ENCODE data around the gene MIPOL1. TPM values are rescaled to one million over a fixed set of nuclear protein-coding genes. Genes with fewer than 3 reads are reported as not detected.

The MIPOL1 gene
- total and polyA plus RNA-seq, 7 experiments from 2014 or later = 0.12 to 0.69 (median 0.27) TPM; not detected in 4

DNA sequence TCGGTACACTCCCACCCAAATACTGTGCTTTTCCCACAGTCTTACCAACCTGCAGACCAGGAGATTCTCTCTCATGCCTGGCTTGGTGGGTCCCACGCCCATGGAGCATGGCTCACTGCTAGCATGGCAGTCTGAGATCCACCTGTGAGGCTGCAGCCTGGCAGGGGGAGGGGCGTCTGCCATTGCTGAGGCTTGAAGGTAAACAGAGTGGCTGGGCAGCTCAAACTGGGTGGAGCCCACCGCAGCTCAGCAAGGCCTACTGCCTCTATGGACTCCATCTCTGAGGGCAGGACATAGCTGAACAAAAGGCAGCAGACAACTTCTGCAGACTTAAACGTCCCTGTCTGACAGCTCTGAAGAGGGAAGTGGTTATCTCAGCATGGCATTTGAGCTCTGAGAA lies 304.1 kb downstream of the MIPOL1 start:
- DNase-seq (no peak), ATAC-seq (no peak)
- H3K36me3 ChIP-seq (ENCODE audit: control insufficient read depth in 2 of 3, insufficient read depth in 3 of 3, low read length in 3 of 3) = no peaks in the 10 kb centered on the region
- intact Hi-C loops (cut with micrococcal nuclease) = no loop called here
- H3K4me1 ChIP-seq (ENCODE audit: control insufficient read depth in 2 of 2, insufficient read depth in 2 of 2, low read length in 2 of 2) = no peaks in the 10 kb centered on the region
- Mint-ChIP-seq H3K4me3 (no peak overlapping the region), H3K4me1 (no peaks in the 10 kb centered on the region), H3K9me3 (peaks cover 0 to 10% (median 4%) of the 10 kb centered on the region in 11 donors), H3K27me3 (no peaks in the 10 kb centered on the region), H3K27ac (no peak overlapping the region), H3K36me3 (peaks cover 0 to 3% (median 0%) of the 10 kb centered on the region in 5 donors)
- H3K4me3 ChIP-seq (ENCODE audit: low read length) = no peak overlapping the region
- ChIA-PET CTCF (no interaction called here), POLR2A (no interaction called here)
- H3K27me3 ChIP-seq (ENCODE audit: control insufficient read depth in 2 of 2, insufficient read depth in 2 of 2, low read length in 2 of 2) = no peaks in the 10 kb centered on the region
- H3K27ac ChIP-seq (ENCODE audit: low read depth, low read length) = no peak overlapping the region
- no peaks in the 10 kb centered on the region for H3K9me3 ChIP-seq (ENCODE audit: control insufficient read depth in 2 of 3, low read length in 3 of 3)

GRCh38 chr14:37508503-37508902 lies 310.8 kb downstream of the MIPOL1 start:
- CTCF ChIA-PET = no interaction called here
- Mint-ChIP-seq H3K4me3 (no peak overlapping the region), H3K36me3 (no peaks in the 10 kb centered on the region), H3K9me3 (peaks cover 0 to 9% (median 3%) of the 10 kb centered on the region in 11 donors), H3K4me1 (no peaks in the 10 kb centered on the region), H3K27ac (no peak overlapping the region), H3K27me3 (no peaks in the 10 kb centered on the region)
- Histone ChIP-seq H3K36me3 (ENCODE audit: control insufficient read depth in 2 of 3, insufficient read depth in 3 of 3, low read length in 3 of 3) (no peaks in the 10 kb centered on the region), H3K9me3 (ENCODE audit: control insufficient read depth in 2 of 3, low read length in 3 of 3) (no peaks in the 10 kb centered on the region), H3K27me3 (ENCODE audit: control insufficient read depth in 2 of 2, insufficient read depth in 2 of 2, low read length in 2 of 2) (no peaks in the 10 kb centered on the region), H3K27ac (ENCODE audit: low read depth, low read length) (no peak overlapping the region), H3K4me1 (ENCODE audit: control insufficient read depth in 2 of 2, insufficient read depth in 2 of 2, low read length in 2 of 2) (no peaks in the 10 kb centered on the region), H3K4me3 (ENCODE audit: low read length) (no peak overlapping the region)
- ATAC-seq (no peak), DNase-seq (no peak)
- intact Hi-C loops (cut with micrococcal nuclease) = no loop called here
- POLR2A ChIA-PET = no interaction called here

GRCh38 chr14:37512173-37512572 lies 314.4 kb downstream of the MIPOL1 start:
- H3K4me1 ChIP-seq (ENCODE audit: control insufficient read depth in 2 of 2, insufficient read depth in 2 of 2, low read length in 2 of 2) = no peaks in the 10 kb centered on the region

GRCh38 chr14:37515771-37516170 lies 318.0 kb downstream of the MIPOL1 start:
- no peaks in the 10 kb centered on the region for H3K36me3 ChIP-seq (ENCODE audit: control insufficient read depth in 2 of 3, insufficient read depth in 3 of 3, low read length in 3 of 3)
- H3K36me3 Mint-ChIP-seq = no peaks in the 10 kb centered on the region
- DNase-seq (no peak), ATAC-seq (no peak)
- H3K4me3 ChIP-seq (ENCODE audit: low read length) = no peak overlapping the region
- no peaks in the 10 kb centered on the region for H3K27me3 ChIP-seq (ENCODE audit: control insufficient read depth in 2 of 2, insufficient read depth in 2 of 2, low read length in 2 of 2)
- H3K27ac ChIP-seq (ENCODE audit: low read depth, low read length) = no peak overlapping the region
- H3K9me3 ChIP-seq (ENCODE audit: control insufficient read depth in 2 of 3, low read length in 3 of 3) = no peaks in the 10 kb centered on the region
- H3K9me3 Mint-ChIP-seq = peaks cover 0 to 5% (median 0%) of the 10 kb centered on the region in 11 donors
- intact Hi-C loops (cut with micrococcal nuclease) = no loop called here
- no peaks in the 10 kb centered on the region for H3K4me1 ChIP-seq (ENCODE audit: control insufficient read depth in 2 of 2, insufficient read depth in 2 of 2, low read length in 2 of 2)
- ChIA-PET CTCF (no interaction called here), POLR2A (no interaction called here)
- no peak overlapping the region for H3K27ac Mint-ChIP-seq
- no peaks in the 10 kb centered on the region for H3K4me1 Mint-ChIP-seq
- H3K27me3 Mint-ChIP-seq = no peaks in the 10 kb centered on the region
- H3K4me3 Mint-ChIP-seq = no peak overlapping the region

More at GRCh38 chr14:37512173-37512572, 314.4 kb downstream of the MIPOL1 start:
- Mint-ChIP-seq H3K4me1 (no peaks in the 10 kb centered on the region), H3K9me3 (peaks cover 0 to 12% (median 0%) of the 10 kb centered on the region in 11 donors), H3K4me3 (no peak overlapping the region), H3K27me3 (no peaks in the 10 kb centered on the region), H3K36me3 (no peaks in the 10 kb centered on the region), H3K27ac (no peak overlapping the region)
- CTCF ChIA-PET = no interaction called here
- no peaks in the 10 kb centered on the region for H3K27me3 ChIP-seq (ENCODE audit: control insufficient read depth in 2 of 2, insufficient read depth in 2 of 2, low read length in 2 of 2)
- no peak for DNase-seq
- H3K36me3 ChIP-seq (ENCODE audit: control insufficient read depth in 2 of 3, insufficient read depth in 3 of 3, low read length in 3 of 3) = no peaks in the 10 kb centered on the region
- no peaks in the 10 kb centered on the region for H3K9me3 ChIP-seq (ENCODE audit: control insufficient read depth in 2 of 3, low read length in 3 of 3)
- intact Hi-C loops (cut with micrococcal nuclease) = no loop called here
- H3K27ac ChIP-seq (ENCODE audit: low read depth, low read length) = no peak overlapping the region
- ATAC-seq = no peak
- POLR2A ChIA-PET = interaction anchor here (0.6 kb wide), 1 partner anchor 176 kb away, joined by 4 read pairs; no protein-coding TSS in a partner anchor
- no peak overlapping the region for H3K4me3 ChIP-seq (ENCODE audit: low read length)

- H3K36me3 ChIP-seq (ENCODE audit: control insufficient read depth in 2 of 3, insufficient read depth in 3 of 3, low read length in 3 of 3) = no peaks in the 10 kb centered on the region
- ATAC-seq (no peak), DNase-seq (no peak)
- ChIA-PET CTCF (no interaction called here), POLR2A (interaction anchor here (0.7 kb wide), 1 partner anchor 111 kb away, joined by 3 read pairs; no protein-coding TSS in a partner anchor)
- Mint-ChIP-seq H3K4me1 (no peaks in the 10 kb centered on the region), H3K4me3 (no peak overlapping the region), H3K36me3 (no peaks in the 10 kb centered on the region), H3K27ac (no peak overlapping the region), H3K27me3 (no peaks in the 10 kb centered on the region), H3K9me3 (peaks cover 0 to 11% (median 2%) of the 10 kb centered on the region in 11 donors)
- no peaks in the 10 kb centered on the region for H3K4me1 ChIP-seq (ENCODE audit: control insufficient read depth in 2 of 2, insufficient read depth in 2 of 2, low read length in 2 of 2)
- intact Hi-C loops (cut with micrococcal nuclease) = no loop called here
- H3K27me3 ChIP-seq (ENCODE audit: control insufficient read depth in 2 of 2, insufficient read depth in 2 of 2, low read length in 2 of 2) = no peaks in the 10 kb centered on the region
- H3K4me3 ChIP-seq (ENCODE audit: low read length) = no peak overlapping the region
- H3K9me3 ChIP-seq (ENCODE audit: control insufficient read depth in 2 of 3, low read length in 3 of 3) = no peaks in the 10 kb centered on the region
- H3K27ac ChIP-seq (ENCODE audit: low read depth, low read length) = no peak overlapping the region
Measured at GRCh38 chr14:37526994-37527393, 329.3 kb downstream of the MIPOL1 start.

- no peaks in the 10 kb centered on the region for H3K9me3 ChIP-seq (ENCODE audit: control insufficient read depth in 2 of 3, low read length in 3 of 3)
- ChIA-PET CTCF (no interaction called here), POLR2A (no interaction called here)
- peaks cover 0 to 5% (median 0%) of the 10 kb centered on the region in 11 donors for H3K9me3 Mint-ChIP-seq
- no peak overlapping the region for H3K4me3 ChIP-seq (ENCODE audit: low read length)
- H3K4me1 ChIP-seq (ENCODE audit: control insufficient read depth in 2 of 2, insufficient read depth in 2 of 2, low read length in 2 of 2) = no peaks in the 10 kb centered on the region
- H3K36me3 ChIP-seq (ENCODE audit: control insufficient read depth in 2 of 3, insufficient read depth in 3 of 3, low read length in 3 of 3) = no peaks in the 10 kb centered on the region
- H3K27me3 ChIP-seq (ENCODE audit: control insufficient read depth in 2 of 2, insufficient read depth in 2 of 2, low read length in 2 of 2) = no peaks in the 10 kb centered on the region
- no peak overlapping the region for H3K27ac ChIP-seq (ENCODE audit: low read depth, low read length)
- H3K27ac Mint-ChIP-seq = no peak overlapping the region
- intact Hi-C loops (cut with micrococcal nuclease) = no loop called here
- H3K27me3 Mint-ChIP-seq = no peaks in the 10 kb centered on the region
- DNase-seq (no peak), ATAC-seq (no peak)
- H3K4me1 Mint-ChIP-seq = no peaks in the 10 kb centered on the region
- no peaks in the 10 kb centered on the region for H3K36me3 Mint-ChIP-seq
- no peak overlapping the region for H3K4me3 Mint-ChIP-seq
Measured at GRCh38 chr14:37539992-37540391, 342.3 kb downstream of the MIPOL1 start.

- Mint-ChIP-seq H3K27me3 (no peaks in the 10 kb centered on the region), H3K4me1 (no peaks in the 10 kb centered on the region), H3K4me3 (no peak overlapping the region), H3K9me3 (peaks cover 0 to 1% (median 0%) of the 10 kb centered on the region in 11 donors), H3K27ac (no peak overlapping the region), H3K36me3 (no peaks in the 10 kb centered on the region)
- ChIA-PET CTCF (no interaction called here), POLR2A (no interaction called here)
- Histone ChIP-seq H3K27ac (ENCODE audit: low read depth, low read length) (no peak overlapping the region), H3K27me3 (ENCODE audit: control insufficient read depth in 2 of 2, insufficient read depth in 2 of 2, low read length in 2 of 2) (no peaks in the 10 kb centered on the region), H3K4me3 (ENCODE audit: low read length) (no peak overlapping the region), H3K36me3 (ENCODE audit: control insufficient read depth in 2 of 3, insufficient read depth in 3 of 3, low read length in 3 of 3) (no peaks in the 10 kb centered on the region), H3K9me3 (ENCODE audit: control insufficient read depth in 2 of 3, low read length in 3 of 3) (no peaks in the 10 kb centered on the region), H3K4me1 (ENCODE audit: control insufficient read depth in 2 of 2, insufficient read depth in 2 of 2, low read length in 2 of 2) (no peaks in the 10 kb centered on the region)
- ATAC-seq (no peak), DNase-seq (no peak)
- intact Hi-C loops (cut with micrococcal nuclease) = no loop called here
Measured at GRCh38 chr14:37544407-37544806, 346.7 kb downstream of the MIPOL1 start.
